HL-60 (cell line): ENCODE results near the gene POU2AF1.
"Not testable (repeated sequence)": the region's sequence is repeated elsewhere in the genome, so short reads cannot be mapped to it uniquely, and the experiment has no call there.

Experiments used
- DNase-seq, 2 experiments: peaks; one replicate each; pipeline ENCODE4 v3.0.0-alpha.2; 2010 to 2020; ENCODE audit warnings: low read depth in 1 of 2, low spot score in 1 of 2
- H3K27ac ChIP-seq: fragments of 250-450 bp; sonication (Bioruptor Pico); replicated peaks from 2 replicates; pipeline ENCODE4 v1.5.1; 2020; ENCODE audit warnings: mild to moderate bottlenecking, moderate library complexity
- H3K27me3 ChIP-seq: fragments of 250-450 bp; sonication (Bioruptor Pico); 2 replicates; pipeline ENCODE4 v1.5.1; 2021; ENCODE audit warnings: mild to moderate bottlenecking, moderate library complexity; ENCODE audit not compliant: insufficient read depth, poor library complexity, severe bottlenecking
- H3K4me3 ChIP-seq: replicated peaks from 2 replicates; pipeline ENCODE4 v1.5.1; 2011; ENCODE audit warnings: mild to moderate bottlenecking, control low read depth, low read length; ENCODE audit not compliant: insufficient read depth
- GABPA ChIP-seq: IDR thresholded peaks from 2 replicates; pipeline ENCODE4 v1.6.1; 2012; ENCODE audit warnings: low read depth
- POLR2AphosphoS5 ChIP-seq: IDR thresholded peaks from 2 replicates; pipeline ENCODE4 v1.6.1; 2012; ENCODE audit warnings: low read depth
- SPI1 ChIP-seq: IDR thresholded peaks from 2 replicates; pipeline ENCODE4 v1.6.1; 2012; ENCODE audit warnings: low read depth, mild to moderate bottlenecking, borderline replicate concordance
- TF ChIP-seq, protein P1 (sequence below): IDR thresholded peaks from 2 replicates; pipeline ENCODE4 v1.6.1; 2012; ENCODE audit warnings: low read depth; ENCODE audit not compliant: insufficient replicate concordance
- TF ChIP-seq, protein P2 (sequence below): IDR thresholded peaks from one replicate; pipeline ENCODE4 v1.5.1; 2011; ENCODE audit warnings: low read length, control low read depth, inconsistent platforms; ENCODE audit not compliant: insufficient read depth

The POU2AF1 gene

DNA sequence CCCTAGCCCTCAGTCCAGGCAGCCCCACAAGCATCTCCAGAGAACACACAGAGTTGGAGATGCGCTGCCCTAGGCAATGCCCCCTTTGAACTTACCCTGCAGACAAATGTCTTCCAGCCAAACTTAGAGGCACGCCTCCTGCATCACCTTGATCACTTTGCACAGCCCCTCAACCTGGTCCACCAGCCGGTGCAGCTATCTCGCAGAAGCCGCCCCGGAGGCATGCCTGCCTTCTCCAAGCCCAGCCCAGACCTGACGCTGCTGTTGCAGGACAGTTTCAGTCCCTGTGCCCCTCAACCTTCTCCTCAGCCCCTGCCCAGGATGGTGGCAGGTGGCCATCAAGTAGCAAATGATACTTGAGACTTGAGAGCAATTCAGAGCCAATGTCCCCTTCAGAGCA is 16.7 kb upstream of the POU2AF1 start:
- Histone ChIP-seq H3K4me3 (no peak overlapping the region), H3K27ac (no peak overlapping the region), H3K27me3 (no peaks in the 10 kb centered on the region)
- DNase-seq: no peak
- TF ChIP-seq, protein P1, sequence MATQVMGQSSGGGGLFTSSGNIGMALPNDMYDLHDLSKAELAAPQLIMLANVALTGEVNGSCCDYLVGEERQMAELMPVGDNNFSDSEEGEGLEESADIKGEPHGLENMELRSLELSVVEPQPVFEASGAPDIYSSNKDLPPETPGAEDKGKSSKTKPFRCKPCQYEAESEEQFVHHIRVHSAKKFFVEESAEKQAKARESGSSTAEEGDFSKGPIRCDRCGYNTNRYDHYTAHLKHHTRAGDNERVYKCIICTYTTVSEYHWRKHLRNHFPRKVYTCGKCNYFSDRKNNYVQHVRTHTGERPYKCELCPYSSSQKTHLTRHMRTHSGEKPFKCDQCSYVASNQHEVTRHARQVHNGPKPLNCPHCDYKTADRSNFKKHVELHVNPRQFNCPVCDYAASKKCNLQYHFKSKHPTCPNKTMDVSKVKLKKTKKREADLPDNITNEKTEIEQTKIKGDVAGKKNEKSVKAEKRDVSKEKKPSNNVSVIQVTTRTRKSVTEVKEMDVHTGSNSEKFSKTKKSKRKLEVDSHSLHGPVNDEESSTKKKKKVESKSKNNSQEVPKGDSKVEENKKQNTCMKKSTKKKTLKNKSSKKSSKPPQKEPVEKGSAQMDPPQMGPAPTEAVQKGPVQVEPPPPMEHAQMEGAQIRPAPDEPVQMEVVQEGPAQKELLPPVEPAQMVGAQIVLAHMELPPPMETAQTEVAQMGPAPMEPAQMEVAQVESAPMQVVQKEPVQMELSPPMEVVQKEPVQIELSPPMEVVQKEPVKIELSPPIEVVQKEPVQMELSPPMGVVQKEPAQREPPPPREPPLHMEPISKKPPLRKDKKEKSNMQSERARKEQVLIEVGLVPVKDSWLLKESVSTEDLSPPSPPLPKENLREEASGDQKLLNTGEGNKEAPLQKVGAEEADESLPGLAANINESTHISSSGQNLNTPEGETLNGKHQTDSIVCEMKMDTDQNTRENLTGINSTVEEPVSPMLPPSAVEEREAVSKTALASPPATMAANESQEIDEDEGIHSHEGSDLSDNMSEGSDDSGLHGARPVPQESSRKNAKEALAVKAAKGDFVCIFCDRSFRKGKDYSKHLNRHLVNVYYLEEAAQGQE: no peak
- TF ChIP-seq, protein P2, sequence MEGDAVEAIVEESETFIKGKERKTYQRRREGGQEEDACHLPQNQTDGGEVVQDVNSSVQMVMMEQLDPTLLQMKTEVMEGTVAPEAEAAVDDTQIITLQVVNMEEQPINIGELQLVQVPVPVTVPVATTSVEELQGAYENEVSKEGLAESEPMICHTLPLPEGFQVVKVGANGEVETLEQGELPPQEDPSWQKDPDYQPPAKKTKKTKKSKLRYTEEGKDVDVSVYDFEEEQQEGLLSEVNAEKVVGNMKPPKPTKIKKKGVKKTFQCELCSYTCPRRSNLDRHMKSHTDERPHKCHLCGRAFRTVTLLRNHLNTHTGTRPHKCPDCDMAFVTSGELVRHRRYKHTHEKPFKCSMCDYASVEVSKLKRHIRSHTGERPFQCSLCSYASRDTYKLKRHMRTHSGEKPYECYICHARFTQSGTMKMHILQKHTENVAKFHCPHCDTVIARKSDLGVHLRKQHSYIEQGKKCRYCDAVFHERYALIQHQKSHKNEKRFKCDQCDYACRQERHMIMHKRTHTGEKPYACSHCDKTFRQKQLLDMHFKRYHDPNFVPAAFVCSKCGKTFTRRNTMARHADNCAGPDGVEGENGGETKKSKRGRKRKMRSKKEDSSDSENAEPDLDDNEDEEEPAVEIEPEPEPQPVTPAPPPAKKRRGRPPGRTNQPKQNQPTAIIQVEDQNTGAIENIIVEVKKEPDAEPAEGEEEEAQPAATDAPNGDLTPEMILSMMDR: no peak
- no peak for TF ChIP-seq POLR2AphosphoS5
- TF ChIP-seq GABPA: no peak
- no peak for TF ChIP-seq SPI1

DNA sequence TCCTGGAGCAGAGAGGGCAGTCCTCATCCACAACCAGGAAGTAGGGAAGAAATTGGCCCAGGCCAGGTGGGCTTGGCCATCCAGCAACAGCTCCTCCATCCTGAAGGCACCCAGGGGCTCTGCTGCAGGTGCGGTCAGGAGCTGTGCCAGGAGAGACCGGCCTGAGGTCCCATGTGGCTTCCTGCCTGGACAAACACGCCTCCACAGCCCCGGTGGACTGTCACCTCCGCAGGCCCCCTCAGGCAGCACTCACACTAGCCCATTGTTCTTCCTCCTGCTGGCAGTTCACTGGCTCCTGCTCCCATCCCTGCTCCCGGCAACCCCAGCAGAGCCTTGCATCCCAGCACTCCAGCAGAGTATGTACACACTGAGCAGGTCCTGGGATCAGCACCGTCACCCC is 16.0 kb upstream of the POU2AF1 start:
- DNase-seq: no peak
- TF ChIP-seq SPI1 (no peak), GABPA (no peak), POLR2AphosphoS5 (no peak)
- TF ChIP-seq, protein P2: no peak
- TF ChIP-seq, protein P1: no peak
- Histone ChIP-seq H3K27me3 (no peaks in the 10 kb centered on the region), H3K4me3 (no peak overlapping the region), H3K27ac (no peak overlapping the region)

DNA sequence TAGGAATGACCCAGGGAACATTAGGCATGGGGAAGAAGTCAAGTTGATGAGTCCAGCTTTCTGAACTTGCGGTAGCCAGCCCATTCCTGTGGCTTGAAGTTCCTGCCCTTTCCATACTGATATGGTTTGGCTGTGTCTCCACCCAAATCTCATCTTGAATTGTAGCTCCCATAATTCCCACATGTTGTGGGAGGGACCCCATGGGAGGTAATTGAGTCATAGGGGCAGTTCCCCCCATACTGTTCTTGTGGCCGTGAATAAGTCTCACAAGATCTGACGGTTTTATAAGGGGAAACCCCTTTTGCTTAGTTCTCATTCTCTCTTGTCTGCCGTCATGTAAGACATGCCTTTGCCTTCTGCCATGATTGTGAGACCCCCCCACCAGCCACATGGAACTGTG is 15.1 kb upstream of the POU2AF1 start:
- H3K4me3 ChIP-seq, DNase-seq, H3K27ac ChIP-seq, H3K27me3 ChIP-seq: not testable (repeated sequence)

DNA sequence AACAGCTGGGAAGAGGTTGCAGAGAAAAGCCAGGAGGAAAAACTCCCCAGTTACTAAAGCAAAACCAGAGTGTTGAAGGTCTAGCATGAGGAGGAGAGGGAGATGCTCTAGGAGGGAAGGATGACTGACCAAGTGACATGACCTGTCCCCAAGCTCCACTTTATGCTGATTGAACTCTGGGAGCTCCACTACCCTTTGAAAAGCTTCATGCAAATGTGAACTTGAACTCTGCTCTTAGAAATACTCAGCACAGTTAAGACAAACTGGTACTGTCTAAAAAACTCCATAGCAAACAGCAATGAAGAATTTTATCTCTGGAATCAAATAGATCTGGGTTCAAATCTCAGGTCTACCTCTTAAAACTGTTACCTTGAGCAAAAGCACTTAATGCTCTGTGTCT is 14.5 kb upstream of the POU2AF1 start:
- no peak overlapping the region for H3K27ac ChIP-seq
- H3K4me3 ChIP-seq: no peak overlapping the region
- DNase-seq: no peak
- no peaks in the 10 kb centered on the region for H3K27me3 ChIP-seq
- TF ChIP-seq SPI1 (no peak), POLR2AphosphoS5 (no peak), GABPA (no peak)
- TF ChIP-seq, protein P2: no peak
- TF ChIP-seq, protein P1: no peak
